GM12872 (cell line): ENCODE data around the gene SYVN1.

ENCODE experiments used
- CTCF ChIP-seq: IDR thresholded peaks from 3 replicates; pipeline ENCODE4 v1.5.1; 2011; ENCODE audit warnings: low read depth, mild to moderate bottlenecking, low read length, moderate library complexity; ENCODE audit not compliant: insufficient read depth

The SYVN1 gene

GRCh38 chr11:65170058-65170534 lies 35.8 kb upstream of the SYVN1 start, which contains the start of gene SPDYC:
Gene SPDYC (plus strand): TSS chr11:65170233. CDS start chr11:65171358, 1,125 bp downstream.
- TF ChIP-seq CTCF: no peak

GRCh38 chr11:65169164-65169641 lies 34.9 kb upstream of the SYVN1 start:
- no peak for TF ChIP-seq CTCF

GRCh38 chr11:65167656-65168055 lies 33.3 kb upstream of the SYVN1 start:
- no peak for TF ChIP-seq CTCF

- TF ChIP-seq CTCF: no peak
These were observed 32.6 kb upstream of the SYVN1 start for GRCh38 chr11:65166893-65167292.

- no peak for TF ChIP-seq CTCF
These were observed 31.3 kb upstream of the SYVN1 start for GRCh38 chr11:65165410-65166317.

GRCh38 chr11:65163684-65164083 lies 29.4 kb upstream of the SYVN1 start:
- no peak for TF ChIP-seq CTCF

GRCh38 chr11:65160643-65161042 lies 26.3 kb upstream of the SYVN1 start:
- TF ChIP-seq CTCF: no peak
